Ovary (tissue), 3 donors: Measurements from ENCODE around the gene PRRT1.

ENCODE experiments used
- CTCF ChIP-seq, 3 donors: fragments of 450-650 bp in 2 of 3; fragments of 200-600 bp in 1 of 3; IDR thresholded peaks; one replicate each; pipeline versions ENCODE4 v1.5.1 to v1.8.0; 2016 to 2022; ENCODE audit warnings: antibody characterized with exemption in 3 of 3, mild to moderate bottlenecking in 1 of 3
- POLR2A ChIP-seq: fragments of 450-650 bp; IDR thresholded peaks from one replicate; pipeline ENCODE4 v1.6.1; 2017; ENCODE audit warnings: antibody characterized with exemption, mild to moderate bottlenecking, moderate library complexity
- donor health status: DM: no; HTN: no; CAD: no.

- TF ChIP-seq CTCF (IDR thresholded peaks at IDR 0.05) = no peak
- no peak for TF ChIP-seq POLR2A
These were observed 42.0 kb downstream of the PRRT1 start for GRCh38 chr6:32109765-32110160.
